HEK293 (cell line): ENCODE data around the gene SRRM4.

Experiments used
- CTCF ChIA-PET: fragments of 350-600 bp; formaldehyde crosslinking; extraction: SDS; loops from one replicate; lab custom pipeline; 2021; ENCODE audit warnings: antibody characterized with exemption; lab: Yijun Ruan, JAX
- POLR2A ChIA-PET: fragments of 300-600 bp; formaldehyde crosslinking; extraction: SDS; loops from one replicate; lab custom pipeline; 2020; ENCODE audit warnings: antibody characterized with exemption, inconsistent platforms; lab: Yijun Ruan, JAX
- H3K27ac ChIP-seq: fragments of 200-500 bp; sonication (Bioruptor generic); 2 replicates; pipeline ENCODE4 v1.5.1; 2014; ENCODE audit warnings: low read depth, low read length, control low read depth, inconsistent platforms; ENCODE audit errors: extremely low read depth
- H3K36me3 ChIP-seq, 2 experiments: fragments of 200-500 bp in 1 of 2; sonication (Bioruptor generic) in 1 of 2; 1 replicate in 1 of 2; 2 replicates in 1 of 2; pipeline ENCODE4 v1.5.1; 2014 to 2017; ENCODE audit warnings: inconsistent platforms in 2 of 2, low read length in 2 of 2; ENCODE audit not compliant: control insufficient read depth in 2 of 2, insufficient read depth in 1 of 2
- H3K4me1 ChIP-seq: fragments of 200-500 bp; sonication (Bioruptor generic); 2 replicates; pipeline ENCODE4 v1.5.1; 2014; ENCODE audit warnings: mild to moderate bottlenecking, low read length, inconsistent platforms; ENCODE audit not compliant: control insufficient read depth, insufficient read depth
- H3K4me3 ChIP-seq: 2 replicates; pipeline ENCODE4 v1.5.1; 2011; ENCODE audit warnings: low read depth, mild to moderate bottlenecking, control low read depth, low read length, moderate library complexity
- H3K9me3 ChIP-seq: fragments of 200-500 bp; sonication (Bioruptor generic); 2 replicates; pipeline ENCODE4 v1.5.1; 2014; ENCODE audit warnings: low read depth, low read length, inconsistent platforms; ENCODE audit not compliant: control insufficient read depth, insufficient read depth
- HOXA7 ChIP-seq: sonication (generic); formaldehyde crosslinking; IDR thresholded peaks from 2 replicates; pipeline ENCODE4 v1.8.1; 2022; ENCODE audit warnings: missing genetic modification reagents, borderline replicate concordance
- KLF7 ChIP-seq: fragments of 450-650 bp; formaldehyde crosslinking; IDR thresholded peaks from 2 replicates; pipeline ENCODE4 v1.5.1; 2016; ENCODE audit warnings: missing biosample characterization, missing genetic modification characterization, borderline replicate concordance
- KLF9 ChIP-seq: fragments of 450-650 bp; formaldehyde crosslinking; IDR thresholded peaks from 2 replicates; pipeline ENCODE4 v1.5.1; 2016; ENCODE audit warnings: missing biosample characterization, missing genetic modification characterization, low read depth
- OVOL3 ChIP-seq: fragments of 450-650 bp; formaldehyde crosslinking; IDR thresholded peaks from 2 replicates; pipeline ENCODE4 v1.5.1; 2016; ENCODE audit warnings: missing biosample characterization, missing genetic modification characterization
- WT1 ChIP-seq: fragments of 450-650 bp; formaldehyde crosslinking; IDR thresholded peaks from 2 replicates; pipeline ENCODE4 v1.5.1; 2016; ENCODE audit warnings: missing biosample characterization, missing genetic modification characterization
- YY1 ChIP-seq: fragments of 450-650 bp; formaldehyde crosslinking; IDR thresholded peaks from 2 replicates; pipeline ENCODE4 v1.5.1; 2018; ENCODE audit warnings: missing biosample characterization, missing genetic modification characterization
- ZBTB17 ChIP-seq: fragments of 450-650 bp; formaldehyde crosslinking; IDR thresholded peaks from 2 replicates; pipeline ENCODE4 v1.5.1; 2016; ENCODE audit warnings: missing biosample characterization, missing genetic modification characterization
- ZBTB20 ChIP-seq: fragments of 450-650 bp; formaldehyde crosslinking; IDR thresholded peaks from 2 replicates; pipeline ENCODE4 v1.5.1; 2016; ENCODE audit warnings: missing biosample characterization, missing genetic modification characterization
- ZNF132 ChIP-seq: fragments of 450-650 bp; formaldehyde crosslinking; IDR thresholded peaks from 2 replicates; pipeline ENCODE4 v1.5.1; 2017; ENCODE audit warnings: missing biosample characterization, missing genetic modification characterization, borderline replicate concordance
- ZNF157 ChIP-seq: fragments of 450-650 bp; formaldehyde crosslinking; IDR thresholded peaks from 2 replicates; pipeline ENCODE4 v1.5.1; 2016; ENCODE audit warnings: missing biosample characterization, missing genetic modification characterization
- ZNF473 ChIP-seq: fragments of 450-650 bp; formaldehyde crosslinking; IDR thresholded peaks from 2 replicates; pipeline ENCODE4 v1.5.1; 2017; ENCODE audit warnings: missing biosample characterization, missing genetic modification characterization
- ZNF670 ChIP-seq: fragments of 450-650 bp; formaldehyde crosslinking; IDR thresholded peaks from 2 replicates; pipeline ENCODE4 v1.5.1; 2016; ENCODE audit warnings: missing biosample characterization, missing genetic modification characterization, low read depth
- TF ChIP-seq, protein P1 (sequence below): fragments of 450-650 bp; formaldehyde crosslinking; IDR thresholded peaks from 2 replicates; pipeline ENCODE4 v1.5.1; 2016; ENCODE audit warnings: missing biosample characterization, missing genetic modification characterization
- TF ChIP-seq, protein P2 (sequence below): fragments of 450-650 bp; formaldehyde crosslinking; IDR thresholded peaks from 2 replicates; pipeline ENCODE4 v1.5.1; 2016; ENCODE audit warnings: missing biosample characterization, missing genetic modification characterization
- TF ChIP-seq, protein P3 (sequence below): fragments of 450-650 bp; formaldehyde crosslinking; IDR thresholded peaks from 2 replicates; pipeline ENCODE4 v1.5.1; 2016; ENCODE audit warnings: missing biosample characterization, missing genetic modification characterization
- TF ChIP-seq, protein P4 (sequence below): fragments of 450-650 bp; formaldehyde crosslinking; IDR thresholded peaks from 2 replicates; pipeline ENCODE4 v1.5.1; 2016; ENCODE audit warnings: missing biosample characterization, missing genetic modification characterization, borderline replicate concordance

SRRM4 gene

DNA sequence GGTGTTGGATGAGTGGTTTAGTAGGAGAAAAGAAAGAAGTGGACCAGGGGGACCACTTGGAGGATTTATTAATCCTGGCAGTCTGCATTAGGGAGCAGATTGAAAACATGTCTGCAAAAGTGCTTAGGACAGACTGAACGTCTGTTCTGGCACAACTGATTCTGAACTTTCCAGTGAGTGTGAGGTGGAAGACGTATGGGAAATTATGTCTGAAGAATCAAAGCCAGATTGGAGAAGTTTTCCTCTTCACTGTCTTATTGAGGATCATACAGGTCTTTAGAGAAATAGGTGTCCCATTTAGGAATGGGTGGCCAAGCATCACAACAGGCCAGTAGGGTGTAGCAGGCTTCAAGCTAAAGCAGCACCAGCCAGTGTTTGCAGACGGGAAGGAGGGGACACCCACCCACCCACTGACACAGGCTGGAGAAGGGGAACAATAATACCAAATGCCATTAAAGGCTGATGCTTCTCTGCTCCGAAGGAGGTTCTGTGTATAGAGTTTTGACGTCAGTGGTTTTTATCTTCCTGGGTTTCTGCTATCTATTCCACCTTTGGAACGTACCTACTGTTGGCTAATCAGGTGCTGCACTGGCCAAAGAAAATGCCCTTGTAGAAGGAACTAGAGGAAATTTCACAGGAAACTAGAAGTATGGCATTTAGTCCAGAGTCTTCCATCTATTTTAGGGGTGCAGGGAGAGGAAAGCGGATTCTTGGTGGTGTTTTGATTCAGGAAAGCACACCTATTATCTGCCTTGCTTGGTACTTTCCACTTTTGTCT lies 1.8 kb downstream of the SRRM4 start (continued):
- TF ChIP-seq, protein P1, sequence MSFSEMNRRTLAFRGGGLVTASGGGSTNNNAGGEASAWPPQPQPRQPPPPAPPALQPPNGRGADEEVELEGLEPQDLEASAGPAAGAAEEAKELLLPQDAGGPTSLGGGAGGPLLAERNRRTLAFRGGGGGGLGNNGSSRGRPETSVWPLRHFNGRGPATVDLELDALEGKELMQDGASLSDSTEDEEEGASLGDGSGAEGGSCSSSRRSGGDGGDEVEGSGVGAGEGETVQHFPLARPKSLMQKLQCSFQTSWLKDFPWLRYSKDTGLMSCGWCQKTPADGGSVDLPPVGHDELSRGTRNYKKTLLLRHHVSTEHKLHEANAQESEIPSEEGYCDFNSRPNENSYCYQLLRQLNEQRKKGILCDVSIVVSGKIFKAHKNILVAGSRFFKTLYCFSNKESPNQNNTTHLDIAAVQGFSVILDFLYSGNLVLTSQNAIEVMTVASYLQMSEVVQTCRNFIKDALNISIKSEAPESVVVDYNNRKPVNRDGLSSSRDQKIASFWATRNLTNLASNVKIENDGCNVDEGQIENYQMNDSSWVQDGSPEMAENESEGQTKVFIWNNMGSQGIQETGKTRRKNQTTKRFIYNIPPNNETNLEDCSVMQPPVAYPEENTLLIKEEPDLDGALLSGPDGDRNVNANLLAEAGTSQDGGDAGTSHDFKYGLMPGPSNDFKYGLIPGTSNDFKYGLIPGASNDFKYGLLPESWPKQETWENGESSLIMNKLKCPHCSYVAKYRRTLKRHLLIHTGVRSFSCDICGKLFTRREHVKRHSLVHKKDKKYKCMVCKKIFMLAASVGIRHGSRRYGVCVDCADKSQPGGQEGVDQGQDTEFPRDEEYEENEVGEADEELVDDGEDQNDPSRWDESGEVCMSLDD = no peak
- no peak for TF ChIP-seq WT1 (tag by site-specific recombination)
- no peak for TF ChIP-seq ZNF473 (tag by site-specific recombination)
- no peak for TF ChIP-seq ZBTB20 (tag by site-specific recombination)
- TF ChIP-seq ZBTB17 (tag by site-specific recombination) = no peak
- TF ChIP-seq ZNF132 (tag by site-specific recombination) = no peak
- TF ChIP-seq KLF7 (tag by site-specific recombination) = no peak
- TF ChIP-seq KLF9 = no peak
- TF ChIP-seq, all 188 proteins: peak for 0

DNA sequence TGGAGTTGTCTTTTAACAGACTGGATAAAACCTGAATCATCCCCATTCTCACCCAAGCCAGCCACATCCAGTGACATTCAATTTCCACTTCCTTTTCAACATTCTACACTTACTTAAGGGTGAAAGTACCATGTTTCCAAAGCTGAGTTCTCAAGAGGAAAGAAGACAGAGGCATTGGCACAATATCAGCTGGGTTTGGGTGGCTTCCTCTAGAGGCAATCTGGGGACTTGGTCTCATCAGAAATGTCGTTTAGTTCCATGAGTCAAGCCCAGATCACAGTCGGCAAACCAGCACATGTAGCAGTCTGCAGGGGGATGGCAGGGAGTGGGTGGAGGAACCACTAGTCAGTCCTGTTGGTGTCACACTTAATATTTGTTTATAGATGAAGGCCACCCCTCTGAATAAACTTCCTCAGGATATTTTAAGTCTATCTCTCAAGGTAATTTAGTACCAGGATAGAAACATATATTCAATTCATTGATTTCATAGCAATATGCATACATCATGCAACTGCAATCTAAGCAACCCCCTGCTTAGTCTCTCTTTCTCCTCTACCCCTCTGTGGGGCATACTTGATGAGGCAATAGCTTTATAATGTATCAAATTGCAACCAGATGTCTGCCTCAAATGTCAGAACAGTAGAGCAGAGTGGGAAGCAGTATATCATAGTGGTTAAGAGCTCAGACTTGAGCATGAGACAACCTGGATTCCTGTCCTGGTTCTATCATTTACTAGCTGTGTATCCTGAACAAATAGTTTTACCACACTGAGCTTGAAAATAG lies 3.0 kb downstream of the SRRM4 start:
- ChIA-PET POLR2A (no interaction called here), CTCF (interaction anchor here (0.6 kb wide), 1 partner anchor 109 kb away, joined by 3 read pairs; no protein-coding TSS in a partner anchor)
- no peaks in the 10 kb centered on the region for H3K9me3 ChIP-seq
- no peaks in the 10 kb centered on the region for H3K36me3 ChIP-seq
- no peaks in the 10 kb centered on the region for H3K4me1 ChIP-seq
- TF ChIP-seq, protein P2, sequence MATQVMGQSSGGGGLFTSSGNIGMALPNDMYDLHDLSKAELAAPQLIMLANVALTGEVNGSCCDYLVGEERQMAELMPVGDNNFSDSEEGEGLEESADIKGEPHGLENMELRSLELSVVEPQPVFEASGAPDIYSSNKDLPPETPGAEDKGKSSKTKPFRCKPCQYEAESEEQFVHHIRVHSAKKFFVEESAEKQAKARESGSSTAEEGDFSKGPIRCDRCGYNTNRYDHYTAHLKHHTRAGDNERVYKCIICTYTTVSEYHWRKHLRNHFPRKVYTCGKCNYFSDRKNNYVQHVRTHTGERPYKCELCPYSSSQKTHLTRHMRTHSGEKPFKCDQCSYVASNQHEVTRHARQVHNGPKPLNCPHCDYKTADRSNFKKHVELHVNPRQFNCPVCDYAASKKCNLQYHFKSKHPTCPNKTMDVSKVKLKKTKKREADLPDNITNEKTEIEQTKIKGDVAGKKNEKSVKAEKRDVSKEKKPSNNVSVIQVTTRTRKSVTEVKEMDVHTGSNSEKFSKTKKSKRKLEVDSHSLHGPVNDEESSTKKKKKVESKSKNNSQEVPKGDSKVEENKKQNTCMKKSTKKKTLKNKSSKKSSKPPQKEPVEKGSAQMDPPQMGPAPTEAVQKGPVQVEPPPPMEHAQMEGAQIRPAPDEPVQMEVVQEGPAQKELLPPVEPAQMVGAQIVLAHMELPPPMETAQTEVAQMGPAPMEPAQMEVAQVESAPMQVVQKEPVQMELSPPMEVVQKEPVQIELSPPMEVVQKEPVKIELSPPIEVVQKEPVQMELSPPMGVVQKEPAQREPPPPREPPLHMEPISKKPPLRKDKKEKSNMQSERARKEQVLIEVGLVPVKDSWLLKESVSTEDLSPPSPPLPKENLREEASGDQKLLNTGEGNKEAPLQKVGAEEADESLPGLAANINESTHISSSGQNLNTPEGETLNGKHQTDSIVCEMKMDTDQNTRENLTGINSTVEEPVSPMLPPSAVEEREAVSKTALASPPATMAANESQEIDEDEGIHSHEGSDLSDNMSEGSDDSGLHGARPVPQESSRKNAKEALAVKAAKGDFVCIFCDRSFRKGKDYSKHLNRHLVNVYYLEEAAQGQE (tag by site-specific recombination) = no peak
- TF ChIP-seq, protein P3, sequence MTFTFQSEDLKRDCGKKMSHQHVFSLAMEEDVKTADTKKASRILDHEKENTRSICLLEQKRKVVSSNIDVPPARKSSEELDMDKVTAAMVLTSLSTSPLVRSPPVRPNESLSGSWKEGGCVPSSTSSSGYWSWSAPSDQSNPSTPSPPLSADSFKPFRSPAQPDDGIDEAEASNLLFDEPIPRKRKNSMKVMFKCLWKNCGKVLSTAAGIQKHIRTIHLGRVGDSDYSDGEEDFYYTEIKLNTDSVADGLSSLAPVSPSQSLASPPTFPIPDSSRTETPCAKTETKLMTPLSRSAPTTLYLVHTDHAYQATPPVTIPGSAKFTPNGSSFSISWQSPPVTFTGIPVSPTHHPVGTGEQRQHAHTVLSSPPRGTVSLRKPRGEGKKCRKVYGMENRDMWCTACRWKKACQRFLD (tag by site-specific recombination) = no peak
- TF ChIP-seq ZNF670 (tag by site-specific recombination) (no peak), ZNF157 (tag by site-specific recombination) (no peak), YY1 (tag by site-specific recombination) (no peak), HOXA7 (CRISPR knock-in tag) (no peak), OVOL3 (tag by site-specific recombination) (no peak)
- TF ChIP-seq, protein P4, sequence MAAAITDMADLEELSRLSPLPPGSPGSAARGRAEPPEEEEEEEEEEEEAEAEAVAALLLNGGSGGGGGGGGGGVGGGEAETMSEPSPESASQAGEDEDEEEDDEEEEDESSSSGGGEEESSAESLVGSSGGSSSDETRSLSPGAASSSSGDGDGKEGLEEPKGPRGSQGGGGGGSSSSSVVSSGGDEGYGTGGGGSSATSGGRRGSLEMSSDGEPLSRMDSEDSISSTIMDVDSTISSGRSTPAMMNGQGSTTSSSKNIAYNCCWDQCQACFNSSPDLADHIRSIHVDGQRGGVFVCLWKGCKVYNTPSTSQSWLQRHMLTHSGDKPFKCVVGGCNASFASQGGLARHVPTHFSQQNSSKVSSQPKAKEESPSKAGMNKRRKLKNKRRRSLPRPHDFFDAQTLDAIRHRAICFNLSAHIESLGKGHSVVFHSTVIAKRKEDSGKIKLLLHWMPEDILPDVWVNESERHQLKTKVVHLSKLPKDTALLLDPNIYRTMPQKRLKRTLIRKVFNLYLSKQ (tag by site-specific recombination) = no peak
- H3K4me3 ChIP-seq = no peak overlapping the region
- H3K27ac ChIP-seq = no peak overlapping the region
